Spleen (tissue), 7 donors: ENCODE results near the gene NTSR1.

Experiments
- CTCF ChIP-seq, 11 experiments: fragments of 200-600 bp in 7 of 11; fragments of 450-650 bp in 4 of 11; sonication (generic) in 4 of 11; IDR thresholded peaks in 8 of 11; conservative IDR thresholded peaks in 3 of 11; 1 replicate in 7 of 11; 2 replicates in 4 of 11; pipeline versions ENCODE4 v1.4.0 to v1.8.0; 2016 to 2021; ENCODE audit warnings: antibody characterized with exemption in 11 of 11, inconsistent platforms in 4 of 11, mild to moderate bottlenecking in 1 of 11
- POLR2A ChIP-seq, 3 donors: fragments of 450-650 bp; IDR thresholded peaks; one replicate each; pipeline ENCODE4 v1.5.1; 2017; ENCODE audit warnings: antibody characterized with exemption in 3 of 3, mild to moderate bottlenecking in 1 of 3
- POLR2AphosphoS5 ChIP-seq, 3 donors: sonication (generic); formaldehyde crosslinking; IDR thresholded peaks; one replicate each; pipeline ENCODE4 v1.5.1; 2017; ENCODE audit warnings: antibody characterized with exemption in 3 of 3
- donor health status: DM: no; HTN: no; CAD: no; lungs with moderate emphysema.
- donor health status: DM: no; HTN: no; CAD: no.
- donor health status: DM: no; HTN: no; CAD: no.

GRCh38 chr20:62695448-62696414 lies 12.9 kb upstream of the NTSR1 start:
- TF ChIP-seq CTCF (IDR thresholded peaks at IDR 0.05 in 8 of 11, conservative IDR thresholded peaks at IDR 0.05 in 3 of 11): no peak
- TF ChIP-seq POLR2A (IDR thresholded peaks at IDR 0.05): no peak
- TF ChIP-seq POLR2AphosphoS5 (IDR thresholded peaks at IDR 0.05): peak in 1 of 3 donors; percentile 20
